M059J (cell line): ENCODE results near the gene FLYWCH1. TPM values are rescaled to one million over a fixed set of nuclear protein-coding genes. Genes with fewer than 3 reads are reported as not detected.

Experiments
- DNase-seq: peaks from one replicate; pipeline ENCODE4 v3.0.0-alpha.2; 2012; ENCODE audit warnings: low read depth
- total RNA-seq: library from RNA; depleted of rRNA; stranded (reverse); fragments of >200 nt; shearing (Covaris generic); gene quantifications from 2 replicates; pipeline ENCODE4 v1.2.3, GENCODE V29; 2014; rRNA removed

FLYWCH1 gene
- total RNA-seq, 1 experiment from 2014 or later = 34.0 TPM

DNA sequence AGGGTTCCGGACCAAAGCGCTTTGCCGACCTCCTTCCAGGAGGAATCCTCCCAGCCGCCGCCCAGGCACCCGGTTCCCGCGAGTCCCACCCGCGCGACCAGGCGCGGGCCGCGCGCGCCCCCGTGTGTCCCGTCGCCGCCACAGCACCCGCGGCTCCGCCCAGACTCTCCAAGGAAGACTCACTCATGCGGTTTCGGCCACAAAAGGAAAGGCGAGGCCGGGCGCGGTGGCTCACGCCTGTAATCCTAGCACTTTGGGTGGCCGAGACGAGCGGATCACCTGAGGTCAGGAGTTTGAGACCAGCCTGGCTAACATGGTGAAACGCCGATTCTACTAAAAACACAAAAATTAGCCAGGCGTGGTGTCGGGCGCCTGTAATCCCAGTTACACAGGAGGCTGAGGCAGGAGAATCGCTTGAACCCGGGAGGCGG is 72.0 kb downstream of the FLYWCH1 start:
- peak; percentile 82 for DNase-seq

DNA sequence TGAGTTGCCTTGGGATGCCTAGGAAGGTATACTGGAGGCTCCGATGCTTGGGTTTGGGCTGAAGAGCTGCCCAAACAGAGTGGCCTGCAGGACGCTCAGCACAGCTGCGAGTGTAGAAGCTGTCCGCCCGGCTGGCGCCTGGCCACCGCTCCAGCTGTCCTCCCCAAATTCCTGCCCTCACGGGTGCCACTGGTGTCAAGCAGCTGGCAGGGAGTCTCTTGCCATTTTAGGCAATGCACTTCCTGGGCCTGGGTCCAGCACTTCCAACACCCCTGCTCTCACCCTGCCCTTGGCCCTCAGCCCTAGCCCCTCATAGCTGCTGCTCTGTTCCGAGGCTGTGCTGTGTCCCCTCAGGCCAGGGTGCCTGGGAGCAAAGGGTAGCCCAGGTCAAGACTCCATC is 73.7 kb downstream of the FLYWCH1 start:
- DNase-seq = no peak

DNA sequence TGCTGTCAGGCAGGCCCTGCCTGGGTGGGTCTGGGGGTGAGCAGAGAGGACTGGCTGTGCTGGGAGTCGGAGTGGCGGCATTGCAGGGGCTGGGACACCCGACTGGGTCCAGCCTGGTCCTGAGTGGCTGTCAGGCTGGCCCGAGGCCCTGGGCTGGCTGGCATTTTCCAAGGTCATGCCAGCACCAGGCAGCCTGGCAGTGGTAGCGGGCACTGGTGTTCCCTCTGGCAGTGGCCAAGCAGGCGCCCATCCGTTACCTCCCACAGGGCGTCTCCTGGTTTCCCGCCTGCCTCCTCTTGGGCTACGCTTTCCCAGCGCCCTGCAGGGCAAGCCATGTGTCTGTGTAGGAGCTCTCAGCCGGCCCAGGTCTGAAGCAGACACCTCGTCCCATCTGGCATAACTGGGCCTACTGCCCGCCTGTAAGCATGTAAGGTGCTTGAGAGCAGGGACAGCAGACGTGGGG is 74.2 kb downstream of the FLYWCH1 start:
- DNase-seq = no peak

DNA sequence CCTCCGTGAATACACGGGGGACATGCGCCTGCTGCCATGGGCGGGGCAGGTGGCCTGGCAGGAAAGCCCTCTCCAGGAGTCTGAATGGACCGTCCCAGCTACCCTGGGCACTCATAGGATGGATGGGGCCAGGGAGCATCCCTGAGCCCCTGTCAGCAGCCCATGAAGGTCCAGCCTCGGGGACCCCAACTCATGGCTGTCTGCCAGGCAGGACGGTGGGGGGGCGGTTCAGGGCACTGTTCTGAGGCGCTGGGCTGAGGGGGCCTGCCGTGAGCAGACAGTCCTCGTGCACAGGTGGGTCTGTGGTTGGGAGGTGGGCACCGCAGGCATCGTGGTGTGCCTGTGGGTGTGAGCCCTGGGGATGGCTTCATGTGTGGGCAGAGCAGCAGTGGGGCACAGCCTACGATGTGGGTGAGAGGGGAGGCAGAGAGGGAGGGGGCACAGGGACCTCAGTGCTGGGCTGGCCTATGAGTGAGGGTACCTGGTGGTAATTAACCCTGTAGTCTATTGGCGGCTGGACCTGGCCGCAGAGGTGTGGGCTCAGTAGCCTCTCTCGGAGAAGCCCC is 75.0 kb downstream of the FLYWCH1 start:
- DNase-seq = no peak

DNA sequence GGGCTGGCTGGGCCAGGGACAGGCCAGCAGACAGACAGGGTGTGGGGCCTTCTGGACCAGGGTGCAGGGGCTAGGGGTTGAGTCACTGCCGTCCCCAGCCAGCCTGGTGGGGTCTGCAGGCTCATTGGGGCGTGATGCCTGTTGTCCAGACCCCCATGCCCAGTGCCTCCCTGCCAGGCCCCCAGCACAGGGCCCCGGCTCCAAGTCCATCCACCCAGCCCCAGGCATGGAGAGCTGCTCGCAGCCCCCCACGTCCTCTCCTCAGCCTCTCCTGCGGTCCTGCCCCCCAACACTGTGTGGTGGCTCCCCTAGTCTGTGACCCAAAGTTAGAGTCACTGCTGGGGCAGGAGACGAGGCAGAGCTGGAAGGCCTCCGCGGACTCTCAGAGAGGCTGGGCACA is 75.6 kb downstream of the FLYWCH1 start:
- no peak for DNase-seq

DNA sequence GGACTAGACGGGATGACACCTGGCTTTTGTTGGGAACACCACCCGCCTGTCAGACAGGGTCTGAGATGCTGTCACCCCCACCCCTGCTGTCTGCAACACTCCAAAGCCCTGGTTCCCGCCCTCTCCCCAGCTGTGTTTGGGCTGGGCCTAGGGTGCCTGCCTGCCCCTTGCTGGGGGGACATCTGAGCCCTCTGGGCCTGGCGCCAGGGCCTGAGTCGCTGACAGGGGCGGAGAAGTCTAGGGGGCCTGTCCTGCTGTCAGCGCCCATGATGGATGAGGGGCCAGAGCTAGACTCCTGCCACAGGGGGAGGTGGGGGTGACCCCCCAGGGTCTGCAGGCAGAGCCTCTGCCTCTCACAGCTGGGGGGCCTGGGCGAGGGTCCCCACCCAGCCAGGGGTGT is 76.1 kb downstream of the FLYWCH1 start:
- DNase-seq = no peak

DNA sequence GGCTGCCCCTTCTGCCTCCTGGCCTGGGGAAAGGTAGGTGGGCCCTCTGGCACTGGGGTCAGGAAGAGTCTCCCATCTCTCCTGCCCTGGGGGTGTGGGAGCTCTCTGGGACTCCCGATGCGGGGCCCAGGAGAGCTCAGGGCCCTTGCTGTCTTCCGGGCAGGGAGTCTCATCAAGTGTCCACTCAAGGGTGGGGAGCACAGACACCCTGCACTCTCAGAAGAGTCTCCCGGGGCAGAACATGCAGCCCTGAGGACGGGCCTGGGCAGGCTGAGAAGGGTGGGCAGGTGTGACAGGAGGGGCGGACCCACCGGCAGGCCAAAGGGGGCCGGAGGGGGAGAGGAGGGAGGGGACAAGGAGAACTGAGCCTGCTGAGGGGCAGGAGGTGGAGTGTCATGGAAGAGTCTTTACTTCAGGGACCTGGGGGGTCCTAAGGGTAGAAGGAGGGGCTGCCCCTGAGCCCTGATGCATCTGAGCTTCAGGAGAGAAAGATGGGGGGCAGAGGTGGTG is 76.9 kb downstream of the FLYWCH1 start:
- DNase-seq = no peak

DNA sequence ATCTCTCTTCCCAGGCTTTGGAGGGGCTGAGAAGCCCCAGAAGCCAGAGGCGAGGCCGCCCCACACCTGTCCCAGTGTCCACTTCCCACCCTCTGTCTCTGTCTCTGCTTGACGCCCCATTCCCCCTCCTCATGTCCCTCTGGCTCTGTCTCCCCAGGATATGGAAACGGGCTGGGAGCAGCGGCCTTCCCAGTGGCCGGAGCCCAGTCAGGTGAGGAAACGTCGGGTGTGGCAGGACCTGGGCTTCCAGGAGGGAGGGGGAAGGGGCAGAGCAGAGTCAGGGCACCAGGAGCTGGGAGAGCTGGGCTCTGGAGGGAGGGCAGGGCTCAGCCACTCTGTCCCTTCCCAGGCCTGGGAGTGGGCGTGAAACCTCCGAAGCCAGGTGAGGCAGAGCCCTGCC is 79.2 kb downstream of the FLYWCH1 start:
- no peak for DNase-seq

DNA sequence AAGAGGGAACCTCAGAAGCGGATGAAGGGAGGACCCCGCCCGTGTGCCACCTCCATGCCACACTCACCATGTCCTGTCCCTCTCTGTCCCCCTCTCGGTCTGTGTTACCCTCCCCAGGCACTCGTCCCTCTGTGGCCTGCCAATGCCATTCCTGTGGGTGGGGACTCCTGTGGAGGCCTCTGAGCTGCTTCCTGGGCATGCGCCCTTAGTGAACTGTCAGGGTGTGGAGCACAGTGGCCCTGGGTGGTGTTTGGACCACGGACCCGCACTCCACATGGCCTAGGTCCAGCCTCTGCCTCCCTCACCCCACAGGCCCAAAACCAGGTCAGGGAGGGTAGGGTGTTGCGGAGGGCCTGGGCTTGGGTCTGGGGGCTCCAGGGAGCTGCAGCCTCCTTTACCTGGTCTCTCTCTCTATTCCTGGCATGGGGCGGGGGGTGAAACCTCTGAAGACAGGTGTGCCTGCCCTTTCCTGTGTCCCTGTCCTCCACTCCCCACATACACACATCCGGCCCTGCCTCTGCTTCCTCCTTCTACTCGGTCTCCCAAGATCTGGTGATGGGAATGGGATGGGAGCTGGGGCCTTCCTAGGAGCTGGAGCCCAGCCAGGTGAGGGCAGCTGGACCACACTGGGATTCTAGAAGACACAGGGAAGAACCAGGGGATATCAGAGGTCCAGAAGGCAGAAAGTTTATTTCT is 80.0 kb downstream of the FLYWCH1 start:
- DNase-seq = no peak

DNA sequence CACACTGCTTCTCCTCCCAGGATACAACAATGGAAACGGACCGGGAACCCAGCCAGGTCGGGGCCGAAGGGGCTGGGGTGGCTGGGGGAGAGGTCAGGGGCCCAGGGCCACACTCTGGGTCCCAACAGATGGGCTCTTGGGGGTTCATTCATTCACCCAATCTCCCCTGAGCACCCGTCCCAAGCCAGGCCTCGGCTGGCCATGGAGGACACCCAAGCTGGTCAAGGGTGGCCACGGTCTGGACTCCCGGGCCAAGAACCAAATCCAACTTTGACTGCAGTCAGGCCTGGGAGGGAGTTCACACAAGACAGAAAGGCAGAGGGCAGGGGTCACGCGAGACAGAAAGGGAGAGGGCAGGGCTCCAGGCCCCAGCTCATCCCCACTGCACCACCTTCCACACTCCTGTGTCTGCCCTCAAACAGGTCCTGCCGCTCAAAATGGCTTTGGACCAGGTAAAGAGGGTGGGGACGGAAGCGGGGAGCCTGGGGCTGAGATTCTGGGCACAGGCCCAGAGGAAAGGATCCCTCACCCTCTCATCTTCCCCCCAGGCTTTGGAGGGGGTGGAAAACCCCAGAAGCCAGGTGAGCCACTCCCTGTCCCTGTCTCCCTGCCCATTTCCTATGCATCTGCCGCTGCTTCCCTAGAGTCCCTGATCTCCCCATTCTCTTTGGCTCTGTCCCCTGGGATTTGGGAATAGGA is 80.8 kb downstream of the FLYWCH1 start:
- DNase-seq = no peak

DNA sequence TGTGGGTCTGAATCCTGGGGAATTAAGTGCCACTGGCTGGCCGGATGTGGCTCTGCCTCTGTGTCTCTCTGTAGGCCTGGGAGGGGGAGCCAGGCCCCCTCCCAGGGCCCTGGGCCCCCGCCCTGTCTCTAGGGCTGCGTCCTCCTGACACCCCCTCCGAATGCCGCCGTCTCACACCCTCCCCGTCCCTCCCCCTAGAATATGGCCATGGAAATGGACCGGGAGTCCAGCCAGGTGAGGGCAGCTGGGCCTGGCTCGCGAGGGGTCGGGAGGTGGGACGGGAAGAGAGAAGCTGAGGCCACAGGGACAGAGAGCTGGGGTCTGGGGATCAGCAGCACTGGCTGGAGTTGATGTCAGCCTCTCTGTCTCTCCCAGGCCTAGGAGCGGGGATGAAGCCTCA is 84.6 kb downstream of the FLYWCH1 start:
- no peak for DNase-seq

DNA sequence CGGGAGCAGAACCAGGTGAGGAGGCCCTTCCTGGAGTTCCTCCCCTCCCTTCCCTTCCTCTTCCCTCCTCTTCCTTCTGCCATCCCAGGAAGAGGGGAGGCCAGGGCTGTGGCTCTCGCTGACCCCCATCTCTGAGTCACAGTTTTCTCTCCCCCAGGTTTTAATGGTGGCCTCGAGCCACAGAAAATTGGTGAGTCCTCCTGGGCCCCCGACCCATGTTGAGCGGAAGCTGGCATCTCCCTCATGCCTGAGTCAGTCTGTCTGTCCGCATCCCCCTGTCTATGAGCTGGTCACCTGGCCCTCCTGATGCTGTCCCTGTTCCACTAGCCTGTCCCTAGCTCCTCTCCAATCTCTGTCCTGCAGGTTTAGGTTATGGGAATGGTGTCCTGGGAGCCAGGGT is 88.2 kb downstream of the FLYWCH1 start:
- DNase-seq = no peak

DNA sequence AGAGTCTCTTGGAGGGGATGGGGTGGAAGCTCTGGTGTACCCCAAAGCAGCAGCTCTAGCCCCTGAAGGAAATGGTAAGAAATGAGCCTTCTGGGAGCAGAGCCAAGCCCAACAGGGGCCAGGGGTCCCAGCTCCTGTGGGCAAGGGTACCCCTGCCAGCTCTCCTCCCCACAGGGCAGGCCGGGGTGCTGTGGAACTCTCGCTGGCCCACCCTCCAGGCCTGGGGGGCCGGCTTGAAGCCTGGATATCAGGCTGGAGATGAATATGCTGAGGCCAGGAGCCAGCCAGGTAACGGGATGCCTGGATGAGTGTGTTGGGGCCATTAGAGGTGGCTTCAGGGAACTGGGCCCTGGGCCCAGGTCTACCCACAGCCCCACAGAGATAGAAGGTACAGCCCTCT is 88.8 kb downstream of the FLYWCH1 start:
- DNase-seq = no peak

Other genes with a start within 250 kb of the FLYWCH1 start
- gene KCTD5, start 229.4 kb upstream of the FLYWCH1 start, total RNA-seq = 56.3 and 83.9 TPM in 2 replicates
- 0.17 TPM in 1 of 2 replicates, not detected in the other for gene PRSS27, start 191.7 kb upstream of the FLYWCH1 start, total RNA-seq
- 27.9 and 49.9 TPM in 2 replicates for gene SRRM2, start 159.3 kb upstream of the FLYWCH1 start, total RNA-seq
- 351 and 758 TPM in 2 replicates for gene ELOB, start 134.7 kb upstream of the FLYWCH1 start, total RNA-seq
- gene PRSS33, start 124.4 kb upstream of the FLYWCH1 start, total RNA-seq = not detected in 2 replicates
- not detected in 2 replicates for gene PRSS41, start 113.5 kb upstream of the FLYWCH1 start, total RNA-seq
- not detected in 2 replicates for gene PRSS21, start 94.7 kb upstream of the FLYWCH1 start, total RNA-seq
- gene ZG16B, start 81.6 kb upstream of the FLYWCH1 start, total RNA-seq = 0.12 and 3.9 TPM in 2 replicates
- not detected in 2 replicates for gene PRSS22, start 53.8 kb upstream of the FLYWCH1 start, total RNA-seq
- 97.4 and 112 TPM in 2 replicates for gene FLYWCH2, start 28.7 kb upstream of the FLYWCH1 start, total RNA-seq
- 2.1 and 6.3 TPM in 2 replicates for gene KREMEN2, start 52.3 kb downstream of the FLYWCH1 start, total RNA-seq
- 24.0 and 38.7 TPM in 2 replicates for gene PAQR4, start 57.4 kb downstream of the FLYWCH1 start, total RNA-seq
- gene PKMYT1, start 68.5 kb downstream of the FLYWCH1 start, total RNA-seq = 47.4 and 57.5 TPM in 2 replicates
- not detected in 2 replicates for gene CLDN9, start 101.0 kb downstream of the FLYWCH1 start, total RNA-seq
- 0.27 and 0.34 TPM in 2 replicates for gene CLDN6, start 106.3 kb downstream of the FLYWCH1 start, total RNA-seq
- 662 and 743 TPM in 2 replicates for gene TNFRSF12A, start 108.4 kb downstream of the FLYWCH1 start, total RNA-seq
- 28.1 and 47.8 TPM in 2 replicates for gene HCFC1R1, start 112.0 kb downstream of the FLYWCH1 start, total RNA-seq
- gene THOC6, start 112.1 kb downstream of the FLYWCH1 start, total RNA-seq = 29.9 and 31.7 TPM in 2 replicates
- gene BICDL2, start 125.0 kb downstream of the FLYWCH1 start, total RNA-seq = not detected in 2 replicates
- gene MMP25, start 134.6 kb downstream of the FLYWCH1 start, total RNA-seq = 0.02 TPM in 1 of 2 replicates, not detected in the other
- 51.5 and 62.5 TPM in 2 replicates for gene IL32, start 153.7 kb downstream of the FLYWCH1 start, total RNA-seq
- gene ZSCAN10, start 187.4 kb downstream of the FLYWCH1 start, total RNA-seq = not detected in 2 replicates
- 13.5 and 15.4 TPM in 2 replicates for gene ZNF205, start 200.7 kb downstream of the FLYWCH1 start, total RNA-seq
- 1.1 and 6.2 TPM in 2 replicates for gene ZNF213, start 223.1 kb downstream of the FLYWCH1 start, total RNA-seq